ENCODE measurements around the gene ARPIN. TPM values are rescaled to one million over a fixed set of nuclear protein-coding genes. Genes with fewer than 3 reads are reported as not detected.

The ARPIN gene
- total and polyA plus RNA-seq, 7 donors = 3.5 to 10.3 (median 8.9) TPM

GRCh38 chr15:89847101-89847500, 65.7 kb downstream of the ARPIN start:
- WGBS, 3 donors = 90 to 98% (median 93%) methylated on average over 2 of the region's 2 CpGs
- H3K27ac ChIP-seq = no peak overlapping the region
- no peak for DNase-seq
- intact Hi-C loops (cut with DNase I) = no loop called here
- H3K4me1 ChIP-seq = peaks cover 22% of the 10 kb centered on the region
- no peaks in the 10 kb centered on the region for H3K9me3 ChIP-seq
- no peaks in the 10 kb centered on the region for H3K27me3 ChIP-seq (ENCODE audit: insufficient read depth in 3 of 3, low read length in 2 of 3)
- no peak for ATAC-seq
- H3K36me3 ChIP-seq (ENCODE audit: insufficient read depth in 1 of 2, low read depth in 1 of 2) = peaks cover 2 to 28% of the 10 kb centered on the region in 2 donors
- H3K4me3 ChIP-seq = no peak overlapping the region
- TF ChIP-seq CTCF (IDR thresholded peaks at IDR 0.05) = no peak

DNA sequence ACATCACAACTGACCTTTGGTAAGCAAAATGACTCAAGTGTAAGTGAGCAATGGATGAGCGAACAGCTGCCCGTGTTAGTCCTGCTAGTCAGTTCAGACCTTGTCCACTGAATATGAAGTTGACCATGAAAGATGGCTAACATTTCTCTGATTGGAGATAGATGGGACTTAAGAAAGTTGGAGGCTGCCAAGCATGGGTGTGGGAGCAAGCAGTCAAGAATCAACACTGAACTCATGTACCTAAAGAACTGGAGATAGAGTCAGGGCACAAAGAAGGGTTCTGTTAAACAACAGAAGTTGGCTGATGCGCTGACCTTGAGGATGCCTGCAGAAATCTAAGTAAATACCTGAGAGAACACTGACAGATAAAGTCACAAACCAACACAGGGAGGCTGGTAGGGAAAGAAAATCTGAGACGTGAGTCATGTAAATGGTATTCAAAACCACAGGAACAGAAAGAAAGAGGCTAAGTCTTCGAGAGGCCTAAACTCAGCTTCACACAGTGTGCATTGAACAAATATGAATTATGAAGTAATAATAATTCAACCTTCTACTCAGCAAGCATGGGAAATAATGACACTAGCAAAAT, 67.4 kb downstream of the ARPIN start:
- H3K27me3 ChIP-seq (ENCODE audit: insufficient read depth in 3 of 3, low read length in 2 of 3) = no peaks in the 10 kb centered on the region
- H3K36me3 ChIP-seq (ENCODE audit: insufficient read depth in 1 of 2, low read depth in 1 of 2) = peaks cover 2 to 26% of the 10 kb centered on the region in 2 donors
- ATAC-seq (peak; percentile 80 to 82 (median 82)), DNase-seq (no peak)
- peaks cover 12% of the 10 kb centered on the region for H3K4me1 ChIP-seq
- TF ChIP-seq CTCF (IDR thresholded peaks at IDR 0.05) = no peak
- peak overlapping the region; percentile 36 for H3K27ac ChIP-seq
- intact Hi-C loops (cut with DNase I) = no loop called here
- 79 to 87% (median 87%) methylated on average over 5 of the region's 5 CpGs for WGBS, 3 donors
- H3K9me3 ChIP-seq = no peaks in the 10 kb centered on the region
- H3K4me3 ChIP-seq = no peak overlapping the region

Other genes with a start within 250 kb of the ARPIN start
- 1 to 10 TPM in 3 of 4 donors, under 1 TPM in 1; 0.79 to 6.3 (median 3.3) TPM for gene PLIN1, start 233.6 kb downstream of the ARPIN start, total RNA-seq
- gene PLIN1, start 233.6 kb downstream of the ARPIN start, polyA plus RNA-seq = 1 to 10 TPM; 2.3 to 8.3 (median 6.9) TPM
- 10 to 100 TPM in 1 of 4 donors, 1 to 10 TPM in 3; 5.5 to 14.2 (median 7.8) TPM for gene PEX11A, start 222.2 kb downstream of the ARPIN start, total RNA-seq
- gene PEX11A, start 222.2 kb downstream of the ARPIN start, polyA plus RNA-seq = 10 to 100 TPM in 2 of 3 donors, 1 to 10 TPM in 1; 6.6 to 11.4 (median 11.0) TPM
- not detected for gene WDR93, start 222.1 kb downstream of the ARPIN start, total RNA-seq
- gene WDR93, start 222.1 kb downstream of the ARPIN start, polyA plus RNA-seq = under 1 TPM in 1 of 3 donors, not detected in 2; 0.03 TPM
- gene MESP1, start 161.7 kb downstream of the ARPIN start, total RNA-seq = 10 to 100 TPM; 11.7 to 33.6 (median 21.3) TPM
- gene MESP1, start 161.7 kb downstream of the ARPIN start, polyA plus RNA-seq = 1 to 10 TPM; 2.5 to 9.0 (median 5.1) TPM
- under 1 TPM in 1 of 4 donors, not detected in 3; 0.38 TPM for gene MESP2, start 136.6 kb downstream of the ARPIN start, total RNA-seq
- under 1 TPM in 2 of 3 donors, not detected in 1; 0.17 to 0.20 TPM for gene MESP2, start 136.6 kb downstream of the ARPIN start, polyA plus RNA-seq
- 1 to 10 TPM; 2.6 to 3.9 (median 3.4) TPM for gene ANPEP, start 98.1 kb downstream of the ARPIN start, total RNA-seq
- gene ANPEP, start 98.1 kb downstream of the ARPIN start, polyA plus RNA-seq = 1 to 10 TPM; 1.5 to 3.5 (median 2.4) TPM
- 10 to 100 TPM; 40.6 to 61.0 (median 46.6) TPM for gene AP3S2, start 19.0 kb downstream of the ARPIN start, total RNA-seq
- gene AP3S2, start 19.0 kb downstream of the ARPIN start, polyA plus RNA-seq = 10 to 100 TPM; 18.0 to 74.3 (median 26.6) TPM
- 1 to 10 TPM; 3.1 to 8.1 (median 5.6) TPM for gene ZNF710, start 88.4 kb upstream of the ARPIN start, total RNA-seq
- 1 to 10 TPM; 1.3 to 4.5 (median 1.9) TPM for gene ZNF710, start 88.4 kb upstream of the ARPIN start, polyA plus RNA-seq
- 100 to 1,000 TPM; 513 to 926 (median 752) TPM for gene IDH2, start 189.5 kb upstream of the ARPIN start, total RNA-seq
- 100 to 1,000 TPM; 365 to 759 (median 405) TPM for gene IDH2, start 189.5 kb upstream of the ARPIN start, polyA plus RNA-seq